ENCODE results near the gene OR13G1.
"Not testable (repeated sequence)": the region's sequence is repeated elsewhere in the genome, so short reads cannot be mapped to it uniquely, and the experiment has no call there.

OR13G1 gene, protein sequence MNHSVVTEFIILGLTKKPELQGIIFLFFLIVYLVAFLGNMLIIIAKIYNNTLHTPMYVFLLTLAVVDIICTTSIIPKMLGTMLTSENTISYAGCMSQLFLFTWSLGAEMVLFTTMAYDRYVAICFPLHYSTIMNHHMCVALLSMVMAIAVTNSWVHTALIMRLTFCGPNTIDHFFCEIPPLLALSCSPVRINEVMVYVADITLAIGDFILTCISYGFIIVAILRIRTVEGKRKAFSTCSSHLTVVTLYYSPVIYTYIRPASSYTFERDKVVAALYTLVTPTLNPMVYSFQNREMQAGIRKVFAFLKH

DNA sequence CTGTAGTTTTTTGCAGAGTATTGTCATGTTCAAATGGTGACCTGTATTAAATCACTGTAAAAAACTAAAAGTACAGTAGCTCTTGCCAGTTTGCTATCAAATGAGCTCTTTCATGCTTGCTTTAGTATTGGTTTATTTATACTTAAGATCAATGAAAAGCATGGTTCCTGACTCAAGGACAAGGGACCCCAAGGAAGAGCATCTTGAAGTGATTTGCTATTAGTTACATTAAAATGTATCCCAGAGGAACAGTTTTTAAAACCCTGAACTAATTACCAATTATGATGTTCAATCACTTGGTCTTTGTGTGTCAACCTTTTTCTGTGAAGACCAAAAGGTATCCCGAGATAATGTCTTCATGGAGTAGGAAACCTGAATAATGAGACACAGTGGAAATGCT, at the start of gene OR13G1:
OR13G1 (minus strand) TSS at position 101 of the 400 bp plus-strand sequence. CDS start 6,698 bp downstream, outside the sequence.
- Mint-ChIP-seq H3K4me1 (no peaks in the 10 kb centered on the region), H3K36me3 (ENCODE audit: low read depth) (no peaks in the 10 kb centered on the region), H3K27ac (no peak within 1 kb of the TSS), H3K9me3 (no peaks in the 10 kb centered on the region), H3K4me3 (no peak within 1 kb of the TSS), H3K27me3 (ENCODE audit: low read depth, poor library complexity) (no peaks in the 10 kb centered on the region)
- no peak for TF ChIP-seq CTCF (IDR thresholded peaks at IDR 0.05)
- no peak for DNase-seq

DNA sequence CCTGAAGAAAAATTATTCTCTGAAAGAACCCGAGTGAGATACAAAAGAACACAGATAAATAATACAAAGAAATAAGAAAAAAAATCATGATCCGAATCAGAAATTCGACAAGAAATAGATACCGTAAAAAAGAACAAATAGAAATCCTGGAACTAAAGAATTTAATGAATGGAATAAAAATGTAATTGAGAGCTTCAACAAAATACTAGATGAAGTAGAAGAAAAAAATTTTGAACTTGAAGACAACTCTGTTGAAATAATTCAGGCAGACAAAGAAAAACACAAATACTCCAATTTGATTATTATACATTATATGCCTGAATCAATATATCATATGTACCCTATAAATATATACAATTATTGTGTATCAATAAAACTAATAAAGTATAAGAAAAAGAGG, 41.7 kb upstream of the OR13G1 start:
- no peak for TF ChIP-seq CTCF (IDR thresholded peaks at IDR 0.05)
- Mint-ChIP-seq H3K4me1 (no peaks in the 10 kb centered on the region), H3K36me3 (ENCODE audit: low read depth) (no peaks in the 10 kb centered on the region), H3K27ac (no peak overlapping the region), H3K4me3 (no peak overlapping the region), H3K9me3 (peaks cover 30% of the 10 kb centered on the region), H3K27me3 (ENCODE audit: low read depth, poor library complexity) (peaks cover 6% of the 10 kb centered on the region)
- DNase-seq = no peak

DNA sequence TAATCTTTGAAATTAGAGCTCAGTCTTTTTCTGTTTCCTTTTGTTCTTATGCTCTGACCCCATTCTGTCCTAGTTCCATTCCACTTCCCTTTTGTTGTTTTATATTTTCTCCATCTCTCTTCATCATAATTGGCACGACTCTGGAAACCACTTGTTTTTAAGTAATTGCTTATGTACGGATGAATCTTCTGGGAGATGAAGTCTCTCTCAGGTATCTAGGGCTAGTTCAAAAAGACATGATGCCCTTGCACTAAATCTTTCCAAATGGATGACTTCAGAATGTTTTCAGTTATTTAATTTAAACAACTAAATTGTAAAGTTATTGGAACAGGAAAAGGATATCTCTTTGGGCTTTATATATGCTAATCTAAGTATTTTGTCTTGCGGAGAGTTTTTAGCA, 37.0 kb upstream of the OR13G1 start, which contains the start of gene OR6F1:
OR6F1 (minus strand) TSS at position 101 of the 400 bp plus-strand sequence. CDS start 3,891 bp downstream, outside the sequence.
- DNase-seq = no peak

GRCh38 chr1:247713753-247714152, 34.2 kb upstream of the OR13G1 start:
- H3K4me1 Mint-ChIP-seq = no peaks in the 10 kb centered on the region
- no peak for DNase-seq
- peaks cover 6% of the 10 kb centered on the region for H3K27me3 Mint-ChIP-seq (ENCODE audit: low read depth, poor library complexity)
- H3K4me3 Mint-ChIP-seq = no peak overlapping the region
- H3K36me3 Mint-ChIP-seq (ENCODE audit: low read depth) = no peaks in the 10 kb centered on the region
- no peak for TF ChIP-seq CTCF (IDR thresholded peaks at IDR 0.05)
- H3K9me3 Mint-ChIP-seq = peaks cover 36% of the 10 kb centered on the region
- no peak overlapping the region for H3K27ac Mint-ChIP-seq

More for the DNA sequence above, 37.0 kb upstream of the OR13G1 start, which contains the start of gene OR6F1:
- Mint-ChIP-seq H3K36me3 (ENCODE audit: low read depth) (no peaks in the 10 kb centered on the region), H3K9me3 (peaks cover 26% of the 10 kb centered on the region), H3K27ac (no peak within 1 kb of the TSS), H3K4me3 (no peak within 1 kb of the TSS), H3K4me1 (no peaks in the 10 kb centered on the region), H3K27me3 (ENCODE audit: low read depth, poor library complexity) (peaks cover 6% of the 10 kb centered on the region)
- no peak for TF ChIP-seq CTCF (IDR thresholded peaks at IDR 0.05)

GRCh38 chr1:247710681-247711080, 31.1 kb upstream of the OR13G1 start:
- not testable (repeated sequence) for H3K36me3 Mint-ChIP-seq (ENCODE audit: low read depth); H3K27me3 Mint-ChIP-seq (ENCODE audit: low read depth, poor library complexity); H3K4me3 Mint-ChIP-seq; DNase-seq; H3K27ac Mint-ChIP-seq; H3K4me1 Mint-ChIP-seq
- peaks cover 51% of the 10 kb centered on the region for H3K9me3 Mint-ChIP-seq

- Mint-ChIP-seq H3K27me3 (ENCODE audit: low read depth, poor library complexity) (no peaks in the 10 kb centered on the region), H3K27ac (no peak overlapping the region), H3K9me3 (peaks cover 29% of the 10 kb centered on the region), H3K36me3 (ENCODE audit: low read depth) (no peaks in the 10 kb centered on the region), H3K4me3 (no peak overlapping the region), H3K4me1 (no peaks in the 10 kb centered on the region)
- TF ChIP-seq CTCF (IDR thresholded peaks at IDR 0.05) = no peak
- DNase-seq = no peak
These were observed 21.8 kb upstream of the OR13G1 start for GRCh38 chr1:247701338-247701737.

All from nephron progenitor cell (in vitro differentiated cells).